GM19240 (cell line): ENCODE measurements around the gene ADGRL3.

ENCODE experiments used
- DNase-seq: peaks from one replicate; pipeline ENCODE4 v3.0.0; 2011; ENCODE audit warnings: low spot score; ENCODE audit not compliant: insufficient read length

The ADGRL3 gene

DNA sequence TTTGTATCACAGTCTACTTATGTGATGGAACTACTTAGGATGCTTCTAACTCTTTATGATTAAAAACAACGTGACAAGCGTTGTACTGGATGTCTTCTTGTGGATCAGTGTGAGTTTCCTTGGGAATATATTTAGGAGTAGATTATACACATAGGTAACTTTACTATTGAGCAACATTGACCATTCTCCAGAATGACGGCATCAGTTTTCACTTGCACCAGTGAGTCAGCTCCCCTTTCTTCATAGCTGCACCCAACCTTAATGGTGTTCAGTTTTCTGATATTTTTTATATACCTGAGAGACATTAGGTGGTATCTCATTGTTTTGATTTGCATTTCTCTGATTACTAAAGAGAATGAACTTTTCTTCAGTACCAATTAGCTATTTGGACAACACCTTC is 343.9 kb downstream of the ADGRL3 start:
- no peak for DNase-seq

DNA sequence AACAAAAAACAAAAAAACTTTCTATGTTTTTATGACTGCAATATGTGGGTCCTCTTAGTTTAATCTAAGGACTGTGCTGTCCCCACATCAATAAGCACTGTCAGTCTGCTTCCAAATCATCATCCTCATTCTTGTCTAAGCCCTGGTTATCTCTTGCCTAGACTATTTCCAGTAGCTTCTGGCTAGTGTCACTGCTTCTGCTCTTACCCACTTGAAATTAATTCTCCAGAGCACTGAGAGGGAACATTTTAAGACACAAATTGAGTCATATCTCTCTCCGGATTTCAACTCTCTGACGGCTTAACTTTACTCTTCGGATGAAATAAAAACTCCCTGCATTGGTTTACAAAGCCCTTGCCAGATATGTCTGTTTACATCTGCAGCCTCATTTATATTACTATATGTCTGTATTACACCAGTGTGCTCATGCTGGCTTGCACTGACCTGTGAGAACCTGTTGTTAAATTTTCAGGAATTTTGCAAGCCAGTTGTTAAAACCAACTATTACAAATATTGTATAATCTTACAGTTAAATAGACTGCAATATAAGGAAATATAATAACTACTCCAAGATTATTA is 345.9 kb downstream of the ADGRL3 start:
- no peak for DNase-seq

DNA sequence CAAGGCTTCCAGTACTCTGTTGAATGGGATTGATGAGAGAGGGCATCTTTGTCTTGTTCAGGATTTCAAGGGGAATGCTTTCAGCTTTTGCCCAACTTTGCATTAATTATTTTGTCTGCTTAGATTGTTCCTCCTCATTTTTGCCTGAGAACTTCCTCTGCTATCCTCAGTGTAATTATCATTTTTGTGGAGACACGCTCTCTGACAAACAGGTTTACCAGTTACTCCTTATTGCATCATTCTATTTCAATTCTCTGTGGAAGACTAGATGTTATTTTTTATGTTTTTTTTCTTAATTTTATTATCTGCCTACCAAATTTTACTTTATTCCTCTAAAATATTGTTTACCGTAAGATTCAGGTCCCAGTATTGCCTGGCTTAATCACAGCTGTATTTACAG is 349.2 kb downstream of the ADGRL3 start:
- DNase-seq = no peak

DNA sequence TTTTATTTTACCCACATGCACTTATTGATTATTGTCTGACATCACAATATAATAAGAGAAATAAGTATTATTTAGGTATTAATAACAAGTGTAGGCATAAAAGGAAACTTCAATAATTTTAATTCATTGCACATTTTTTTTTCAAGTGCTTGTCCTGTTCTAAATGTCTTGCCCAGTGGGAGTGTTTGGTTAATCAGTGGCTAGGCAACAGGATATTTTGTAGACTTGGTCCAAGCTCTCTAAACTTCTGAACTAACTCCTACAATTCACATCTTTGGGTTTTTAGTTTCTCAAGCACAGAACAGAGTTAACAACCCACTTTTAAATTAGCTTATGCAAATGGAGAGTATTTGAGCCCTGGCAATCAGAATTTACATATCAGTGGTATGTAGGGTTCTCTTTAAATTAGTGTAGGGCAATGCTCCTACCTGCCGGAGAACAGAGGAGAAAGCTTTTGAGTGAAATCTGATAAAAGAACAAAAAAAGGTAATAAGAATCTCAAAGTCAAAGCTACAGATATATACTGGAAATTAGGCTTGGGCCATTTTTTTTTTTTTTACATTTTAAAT is 353.5 kb downstream of the ADGRL3 start:
- DNase-seq = no peak

DNA sequence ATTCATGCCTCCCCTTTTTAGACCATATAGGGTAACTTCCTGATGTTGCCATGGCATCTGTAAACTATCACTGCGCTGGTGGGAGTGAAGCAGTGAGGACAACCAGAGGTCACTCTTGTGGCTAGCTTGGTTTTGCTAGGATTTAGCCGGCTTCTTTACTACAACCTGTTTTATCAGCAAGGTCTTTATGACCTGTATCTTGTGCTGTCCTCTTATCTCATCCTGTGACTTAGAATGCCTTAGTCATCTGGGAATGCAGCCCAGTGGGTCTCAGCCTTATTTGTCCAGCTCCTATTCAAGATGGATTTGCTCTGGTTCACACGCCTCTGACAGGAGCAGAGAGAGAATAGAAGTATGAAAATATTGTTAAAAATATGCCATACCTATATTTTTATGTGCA is 355.7 kb downstream of the ADGRL3 start:
- no peak for DNase-seq

DNA sequence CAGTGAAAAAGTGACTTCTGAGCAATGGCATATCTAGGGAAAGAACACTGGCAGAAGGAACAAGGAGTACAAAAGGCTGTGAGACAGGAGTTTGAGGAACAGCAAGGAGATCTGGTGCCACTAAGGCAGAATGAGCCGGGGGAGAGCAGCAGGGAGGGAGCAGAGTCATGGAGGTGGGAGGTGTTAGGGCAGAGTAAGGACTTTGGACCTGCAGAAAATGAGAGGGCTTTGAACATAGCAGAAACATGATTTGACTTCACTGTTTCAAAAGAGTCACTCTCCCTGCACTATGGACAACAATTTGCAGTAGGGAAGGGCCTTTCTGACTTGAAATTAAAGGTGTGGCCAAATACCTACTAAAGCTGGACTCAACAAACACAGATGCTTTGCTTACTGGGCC is 356.2 kb downstream of the ADGRL3 start:
- no peak for DNase-seq

DNA sequence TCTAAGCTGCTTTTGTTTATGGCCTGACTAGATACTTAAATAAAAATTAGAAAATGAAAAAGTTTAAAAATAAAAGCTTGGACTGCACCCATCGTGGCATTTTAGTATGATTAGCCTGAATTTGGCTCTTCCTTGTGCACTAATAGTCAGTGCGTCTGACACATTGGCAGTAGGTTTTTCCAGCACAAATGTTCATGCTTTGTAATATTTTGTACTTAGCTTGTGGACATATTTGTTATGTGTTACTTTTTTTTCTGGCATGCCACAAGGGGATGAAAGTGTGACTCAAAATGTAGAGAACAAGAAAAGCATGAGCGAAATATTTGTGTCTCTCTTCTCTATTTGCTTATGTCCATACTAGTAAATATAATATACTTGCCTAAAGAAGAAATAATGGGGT is 359.3 kb downstream of the ADGRL3 start:
- DNase-seq = no peak

DNA sequence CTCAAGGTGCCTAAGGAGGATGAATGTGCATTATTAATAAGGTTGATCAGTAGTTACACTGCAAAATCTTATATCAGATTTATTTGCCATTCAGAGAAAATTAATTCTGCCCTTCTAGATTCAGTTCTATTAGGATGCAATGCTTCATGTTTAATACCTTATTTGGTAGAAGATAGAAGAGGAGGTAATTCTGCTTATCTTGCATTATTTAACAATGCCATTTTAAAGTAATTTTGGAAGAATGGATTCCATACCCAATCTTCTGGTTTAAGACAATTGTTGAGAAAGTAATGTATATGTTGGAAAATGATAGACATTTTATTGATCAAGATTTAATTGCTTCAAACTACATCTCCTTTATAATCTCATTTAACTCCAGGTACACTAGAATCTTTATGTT is 360.9 kb downstream of the ADGRL3 start:
- no peak for DNase-seq

DNA sequence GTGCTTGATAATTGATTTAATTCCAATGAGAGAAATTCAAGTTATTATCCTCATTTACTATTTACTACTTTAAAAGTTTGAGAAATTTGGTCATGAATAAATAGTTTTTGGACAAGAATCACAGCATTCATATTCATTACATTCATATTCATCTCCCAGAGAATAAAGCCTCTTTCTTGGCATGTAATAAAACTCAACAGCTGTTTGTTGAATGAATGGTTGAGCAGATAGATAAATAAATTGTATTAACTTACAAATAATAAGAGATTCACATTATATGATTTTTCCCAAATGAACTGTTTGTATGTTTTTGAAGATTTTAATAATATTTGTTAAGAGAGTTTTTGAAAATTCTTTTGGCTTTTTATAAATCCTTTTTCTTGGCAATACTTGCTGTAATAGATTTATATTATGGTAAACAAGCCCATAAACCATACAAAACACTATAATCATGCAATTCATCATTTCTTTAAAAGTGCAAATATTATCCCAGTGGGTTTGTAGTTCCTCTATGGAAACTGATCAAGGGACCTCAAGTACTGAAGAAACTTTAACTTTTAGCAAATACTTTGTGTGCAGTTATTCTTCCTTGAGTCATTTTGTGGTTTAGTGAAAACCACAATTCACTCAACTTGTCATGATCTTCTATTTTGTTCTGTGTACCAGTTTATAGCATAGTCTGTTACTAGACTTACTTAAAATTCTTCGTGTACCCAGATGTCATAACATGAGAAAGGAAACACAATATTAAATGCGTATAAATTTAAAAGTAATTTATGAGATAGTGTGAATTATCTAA is 371.8 kb downstream of the ADGRL3 start:
- no peak for DNase-seq

DNA sequence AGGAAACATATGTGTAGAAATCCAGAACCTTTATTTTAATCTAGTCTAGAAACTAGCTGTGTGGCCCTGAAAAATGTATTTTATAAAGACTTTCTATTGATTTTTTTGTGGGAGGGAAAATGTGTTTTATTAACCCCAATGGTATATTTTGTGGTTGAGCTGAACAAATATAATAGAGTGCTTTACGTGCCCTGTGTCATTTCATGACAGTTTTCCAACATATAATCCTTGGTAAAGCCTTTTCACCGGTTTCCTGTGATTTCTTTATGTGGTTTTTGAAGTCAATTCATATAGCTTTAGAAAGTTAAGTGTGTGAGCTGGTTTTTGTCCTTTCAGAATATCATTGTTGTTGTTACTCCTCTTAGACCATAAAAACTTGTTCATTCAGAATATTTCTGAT is 375.7 kb downstream of the ADGRL3 start:
- no peak for DNase-seq

DNA sequence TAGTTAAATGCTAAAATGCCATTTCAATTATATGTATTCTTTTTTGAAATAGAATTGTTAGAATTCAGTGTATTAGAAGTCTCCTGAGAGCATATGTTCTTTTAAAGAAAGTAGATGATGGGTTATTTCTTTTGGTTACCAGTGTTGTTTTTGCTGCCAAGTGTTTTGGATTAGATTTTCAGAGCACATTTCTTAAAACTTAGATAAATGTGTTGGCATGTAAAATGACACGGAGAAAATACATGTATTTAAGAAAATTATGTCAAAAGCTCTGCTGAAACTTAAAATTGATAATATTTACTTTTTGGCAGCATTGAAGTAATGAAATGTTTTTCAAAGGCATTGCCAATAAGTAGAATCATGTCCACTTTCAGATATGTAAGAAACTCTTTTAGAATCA is 379.7 kb downstream of the ADGRL3 start:
- DNase-seq = no peak

DNA sequence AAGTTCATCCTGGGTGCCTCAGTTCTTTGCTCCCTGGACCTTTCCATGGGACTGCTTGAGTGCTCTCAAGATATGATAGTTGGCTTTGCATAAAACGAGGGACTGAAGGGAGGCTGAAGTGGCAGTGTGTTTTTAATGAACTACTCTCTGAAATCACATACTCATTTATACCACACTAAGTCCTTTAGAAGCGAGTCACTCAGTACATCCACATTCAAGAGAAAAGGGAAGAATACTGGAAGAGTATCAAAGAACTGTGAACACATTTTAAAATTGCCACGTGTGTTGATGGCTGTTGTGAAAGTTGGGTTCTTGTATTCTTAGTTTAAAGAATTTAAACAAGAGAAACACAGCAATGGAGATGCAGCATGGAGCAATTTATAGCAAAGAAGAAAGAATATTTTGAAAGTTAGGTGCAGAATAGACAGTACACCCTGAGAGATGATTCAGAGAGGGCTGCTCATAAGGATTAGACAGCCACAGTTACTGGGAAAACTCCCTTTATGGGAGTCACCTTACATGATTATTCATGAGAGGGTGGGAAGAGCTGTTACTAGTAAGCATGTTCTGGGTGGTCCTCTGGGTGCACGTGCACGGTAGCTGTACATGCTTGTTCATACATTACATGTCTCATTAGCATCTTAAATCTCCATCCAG is 380.7 kb downstream of the ADGRL3 start:
- no peak for DNase-seq

DNA sequence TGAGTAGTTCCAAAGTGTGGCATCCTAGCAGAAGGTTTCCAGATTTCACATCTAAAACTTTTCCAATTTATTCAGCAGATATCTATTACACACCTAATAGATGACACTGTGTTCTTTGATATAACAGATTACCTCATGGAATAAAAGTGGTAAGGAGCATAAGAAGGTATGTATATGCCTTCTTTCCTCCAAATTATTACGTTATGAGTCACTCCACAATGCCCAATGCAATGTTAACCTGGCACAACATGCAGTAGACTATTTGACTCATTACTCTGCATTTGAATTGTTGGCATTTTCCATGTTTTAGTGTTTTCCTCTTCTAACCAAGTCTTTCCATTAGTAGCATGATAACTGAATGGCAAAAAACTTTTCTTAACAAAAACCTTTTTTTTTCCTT is 383.6 kb downstream of the ADGRL3 start:
- DNase-seq = no peak

DNA sequence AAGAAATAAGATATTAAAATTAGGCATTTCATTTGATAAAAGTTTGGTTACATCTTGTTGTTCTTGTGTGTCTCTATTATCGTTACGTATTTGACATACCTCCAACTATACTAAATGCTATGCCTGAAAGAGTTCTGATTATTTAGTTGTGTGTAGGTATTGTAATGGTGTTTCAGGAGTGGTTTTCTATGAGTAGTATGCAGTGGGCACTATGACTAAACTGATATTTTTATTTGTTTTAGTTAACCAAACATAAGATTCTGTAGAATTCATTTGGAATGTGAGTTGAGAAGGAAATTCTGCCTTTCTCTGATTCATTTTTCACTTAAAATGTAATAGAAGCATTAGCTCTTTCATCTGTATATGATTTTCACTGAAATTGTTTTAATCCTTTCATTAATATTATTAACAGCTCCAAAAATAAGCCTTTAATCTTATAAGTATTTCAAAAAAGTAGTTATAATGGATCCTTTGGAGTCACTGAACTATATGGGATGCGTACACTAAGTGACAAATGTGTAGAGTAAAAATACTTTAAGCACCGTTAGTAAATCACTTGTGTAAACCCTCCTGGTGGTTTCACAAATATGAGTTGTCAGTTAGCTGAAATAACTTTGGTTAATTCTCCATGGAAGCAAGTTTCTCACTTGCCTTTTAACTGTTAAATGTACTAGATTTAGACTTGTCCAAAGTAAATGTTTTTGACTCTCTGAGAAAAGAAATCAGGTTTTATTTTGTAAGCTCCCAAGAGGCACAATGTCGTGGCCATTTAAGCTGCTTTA is 388.7 kb downstream of the ADGRL3 start:
- no peak for DNase-seq

DNA sequence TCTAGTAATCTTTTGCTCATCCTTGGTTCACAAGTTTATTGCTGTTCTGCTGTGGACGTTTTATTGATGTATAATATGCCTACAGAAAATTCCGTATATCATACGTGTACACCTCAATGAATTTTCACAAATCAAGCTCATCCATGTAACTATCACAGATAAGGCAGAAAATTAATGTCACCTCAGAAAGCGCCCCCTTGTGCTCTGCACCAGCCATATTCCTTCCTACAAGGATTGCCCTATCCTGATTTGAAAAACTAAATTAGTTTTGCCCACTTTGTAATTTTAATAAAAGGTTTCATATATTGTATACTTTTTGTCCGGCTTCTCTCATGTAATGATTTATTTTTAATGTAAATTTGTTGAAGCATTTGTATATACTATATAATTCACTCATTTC is 390.8 kb downstream of the ADGRL3 start:
- no peak for DNase-seq

DNA sequence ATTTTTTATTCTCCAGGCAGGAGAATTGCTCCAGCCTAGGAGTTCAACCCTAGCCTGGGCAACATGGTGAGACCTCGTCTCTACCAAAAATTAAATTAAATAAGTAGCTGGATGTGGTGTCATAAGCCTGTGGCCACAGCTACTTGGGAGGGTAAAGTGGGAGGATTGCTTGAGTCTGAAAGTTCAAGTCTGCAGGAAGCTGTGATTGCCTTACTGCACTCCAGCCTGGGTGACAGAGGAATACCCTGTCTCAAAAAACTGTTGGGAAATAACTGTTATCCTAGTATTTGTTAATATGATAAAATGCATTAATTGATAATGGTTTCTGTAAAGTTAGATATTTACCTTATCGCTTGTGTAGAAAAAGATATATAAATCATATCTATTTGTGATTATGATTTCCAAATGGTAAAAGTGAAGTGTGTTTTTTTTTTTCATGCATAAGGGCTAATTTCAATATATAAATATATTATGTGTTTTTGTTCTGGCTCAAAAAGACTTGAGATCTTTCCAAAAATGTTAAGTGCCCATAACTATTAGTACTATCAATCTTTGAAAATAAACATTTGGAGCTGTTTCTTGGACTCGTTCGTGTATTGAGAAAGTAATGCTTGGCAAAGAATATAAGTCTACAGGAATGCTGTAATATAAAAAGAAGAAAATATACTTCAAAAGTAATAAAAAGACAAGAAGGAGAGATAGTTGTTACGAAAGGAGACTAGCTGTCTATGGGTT is 396.6 kb downstream of the ADGRL3 start:
- no peak for DNase-seq

DNA sequence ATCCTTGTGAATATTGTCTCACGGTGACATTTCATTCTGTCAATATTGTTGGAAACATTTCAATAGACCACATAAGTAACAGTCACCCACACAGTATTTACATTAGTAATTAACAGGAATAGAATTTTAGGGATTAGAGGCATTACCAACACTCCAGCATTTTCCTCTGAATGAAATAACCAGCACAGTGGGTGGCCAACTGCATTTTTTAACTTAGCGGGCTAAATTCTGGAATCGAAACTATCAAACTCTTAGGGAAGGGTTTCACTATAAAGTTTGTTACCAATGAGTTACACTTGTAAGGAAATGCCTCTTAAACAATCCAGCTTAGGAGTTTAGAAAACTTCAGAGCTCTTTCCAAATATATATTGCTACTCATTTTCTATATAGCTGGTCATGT is 403.0 kb downstream of the ADGRL3 start:
- no peak for DNase-seq

DNA sequence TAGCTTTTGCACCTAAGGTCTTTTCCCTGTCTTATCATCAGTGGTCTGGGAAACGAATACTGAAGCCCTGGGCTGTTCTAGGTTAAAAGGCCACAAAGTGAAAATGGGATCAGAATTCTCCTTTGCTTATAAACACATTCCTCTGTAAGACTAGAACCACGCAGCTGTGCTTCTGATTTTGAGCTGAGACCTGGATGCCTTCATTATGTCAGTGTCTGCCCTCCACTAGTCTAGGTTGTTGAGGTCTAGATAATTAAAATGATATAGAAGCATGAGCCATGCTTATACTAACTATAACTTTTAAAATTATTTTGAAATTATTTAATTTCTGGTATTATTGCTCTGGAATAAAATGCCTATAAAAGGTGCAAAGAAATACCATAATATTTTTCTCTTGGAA is 403.9 kb downstream of the ADGRL3 start:
- no peak for DNase-seq

DNA sequence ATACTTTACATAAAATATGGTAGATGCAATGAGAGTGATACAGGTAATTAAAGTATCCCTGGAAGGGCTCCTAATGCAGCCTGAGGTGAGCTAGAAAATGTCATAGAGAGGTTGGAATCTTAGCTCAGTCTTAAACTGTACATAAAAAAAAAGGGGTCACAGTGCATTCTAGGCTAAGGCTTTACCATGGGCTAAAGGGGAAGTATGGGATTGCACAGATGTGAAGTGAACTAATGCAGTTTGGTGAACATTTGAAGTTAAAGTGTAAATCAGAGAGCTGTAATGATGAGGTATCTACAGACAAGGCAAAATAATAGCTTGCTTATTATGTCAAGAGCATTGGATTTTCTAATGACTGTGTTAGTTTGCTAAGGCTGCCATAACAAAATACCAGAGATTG is 405.9 kb downstream of the ADGRL3 start:
- DNase-seq = no peak

DNA sequence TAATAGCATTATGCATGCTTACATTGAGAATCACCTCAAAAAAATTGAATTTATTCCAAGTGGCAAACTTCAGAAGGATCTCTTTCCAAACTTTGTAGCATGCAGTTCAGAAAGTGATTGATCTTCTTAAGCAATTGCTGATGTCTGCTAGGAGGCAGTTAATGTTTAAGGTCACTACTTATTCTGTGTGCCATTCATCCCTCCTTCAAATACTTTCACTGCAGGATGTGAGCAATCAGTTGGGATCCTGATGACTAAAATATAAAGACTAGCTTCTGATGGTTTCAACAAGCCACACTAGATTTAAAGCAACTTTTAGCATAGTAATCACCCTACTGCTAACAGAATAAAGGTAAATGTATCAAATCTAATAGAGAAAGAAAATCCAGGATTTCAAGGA is 414.1 kb downstream of the ADGRL3 start:
- no peak for DNase-seq

DNA sequence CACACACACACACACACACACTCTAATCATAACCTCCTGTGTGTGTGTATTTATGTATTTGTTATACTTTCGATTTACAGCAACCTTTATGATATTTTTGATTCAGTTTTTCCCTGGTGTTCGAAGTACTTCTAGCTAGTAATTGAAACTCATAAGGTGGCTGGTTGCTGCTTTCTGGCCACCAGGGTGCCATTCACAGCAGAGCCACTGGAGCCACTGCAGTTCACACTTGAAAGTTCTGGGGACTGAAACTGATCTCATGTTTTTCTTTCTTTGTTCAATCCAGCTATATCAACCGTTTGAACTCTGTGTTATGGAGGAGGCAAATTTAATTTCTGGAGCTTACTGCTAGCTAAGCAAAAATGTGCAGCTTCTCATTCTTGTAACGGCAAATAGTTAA is 419.4 kb downstream of the ADGRL3 start:
- no peak for DNase-seq
